PC-9 (cell line): Measurements from ENCODE around the gene SNRNP48. TPM values are rescaled to one million over a fixed set of nuclear protein-coding genes. Genes with fewer than 3 reads are reported as not detected.

Experiments used
- BruUV-seq: library from RNA; stranded (reverse); fragments of 400-500 nt; replicated peaks from 2 replicates; lab custom pipeline; 2021; lab: Mats Ljungman, UMichigan
- CTCF ChIA-PET: fragments of 300-600 bp; sonication (Branson Sonifier 250); formaldehyde crosslinking; loops from one replicate; lab custom pipeline; 2022; ENCODE audit warnings: antibody characterized with exemption; lab: Charles Lee
- POLR2A ChIA-PET: fragments of 300-600 bp; sonication (Branson Sonifier 250); formaldehyde crosslinking; loops from one replicate; lab custom pipeline; 2022; ENCODE audit warnings: antibody characterized with exemption; ENCODE audit not compliant: unreplicated experiment; lab: Charles Lee
- DNase-seq, 2 experiments: peaks; one replicate each; pipeline versions ENCODE4 v3.0.0 to v3.0.0-alpha.2; 2015 to 2022; ENCODE audit warnings: mixed read lengths in 1 of 2
- H2AFZ ChIP-seq: fragments of 200-600 bp; sonication (generic); 2 replicates; pipeline ENCODE4 v1.8.1; 2017; ENCODE audit warnings: antibody characterized with exemption
- H3F3A ChIP-seq: fragments of 200-600 bp; sonication (generic); 2 replicates; pipeline ENCODE4 v1.8.1; 2017; ENCODE audit warnings: antibody characterized with exemption, mild to moderate bottlenecking, low read depth; ENCODE audit not compliant: insufficient read depth
- H3K27ac ChIP-seq: fragments of 200-600 bp; sonication (generic); 2 replicates; pipeline ENCODE4 v1.6.1; 2016; ENCODE audit warnings: mixed run types
- H3K27me3 ChIP-seq: fragments of 200-600 bp; sonication (generic); 2 replicates; pipeline ENCODE4 v1.6.1; 2016; ENCODE audit warnings: low read depth, mixed run types; ENCODE audit not compliant: insufficient read depth
- H3K36me3 ChIP-seq: fragments of 200-600 bp; sonication (generic); 2 replicates; pipeline ENCODE4 v1.6.1; 2016; ENCODE audit warnings: low read depth, mixed run types
- H3K4me1 ChIP-seq: fragments of 200-600 bp; sonication (generic); replicated peaks from 2 replicates; pipeline ENCODE4 v1.6.1; 2016; ENCODE audit warnings: mixed run types; ENCODE audit not compliant: insufficient read depth
- H3K4me2 ChIP-seq: fragments of 200-600 bp; sonication (generic); 2 replicates; pipeline ENCODE4 v1.6.1; 2017; ENCODE audit warnings: mixed run types
- H3K4me3 ChIP-seq: fragments of 200-600 bp; sonication (generic); 2 replicates; pipeline ENCODE4 v1.6.1; 2016; ENCODE audit warnings: mixed run types
- H3K79me2 ChIP-seq: fragments of 200-600 bp; sonication (generic); 2 replicates; pipeline ENCODE4 v1.6.1; 2017; ENCODE audit warnings: low read depth, mixed run types
- H3K9me2 ChIP-seq: fragments of 200-600 bp; sonication (generic); 2 replicates; pipeline ENCODE4 v1.8.1; 2017; ENCODE audit warnings: mild to moderate bottlenecking; ENCODE audit not compliant: insufficient read depth
- H3K9me3 ChIP-seq: fragments of 200-600 bp; sonication (generic); 2 replicates; pipeline ENCODE4 v1.8.1; 2016; ENCODE audit warnings: low read depth; ENCODE audit not compliant: insufficient read depth
- H4K20me1 ChIP-seq: fragments of 200-600 bp; sonication (generic); 2 replicates; pipeline ENCODE4 v1.8.1; 2017; ENCODE audit not compliant: insufficient read depth
- CTCF ChIP-seq: fragments of 200-600 bp; sonication (generic); conservative IDR thresholded peaks from 2 replicates; pipeline ENCODE4 v1.6.1; 2017; ENCODE audit warnings: mixed run types, antibody characterized with exemption, mild to moderate bottlenecking, moderate library complexity
- EZH2 ChIP-seq: fragments of 200-600 bp; sonication (generic); IDR thresholded peaks from 2 replicates; pipeline ENCODE4 v1.8.0; 2017; ENCODE audit warnings: antibody characterized with exemption, low read depth
- intact Hi-C: fragments of 100-400 bp; cut with micrococcal nuclease; formaldehyde crosslinking; loops from one replicate; pipeline ENCODE4 v1.10.0; 2022; ENCODE audit not compliant: unreplicated experiment
- total RNA-seq: library from RNA; stranded (reverse); gene quantifications from 2 replicates; pipeline ENCODE4 v1.2.3, GENCODE V29; 2021

The SNRNP48 gene
- total RNA-seq, 1 experiment from 2014 or later: 21.7 TPM

- BruUV-seq: no TSS peak
- Histone ChIP-seq H3K9me2 (no peaks in the 10 kb centered on the region), H3K9me3 (no peaks in the 10 kb centered on the region), H3K79me2 (no peaks in the 10 kb centered on the region), H3K36me3 (no peaks in the 10 kb centered on the region), H3K4me1 (no peaks in the 10 kb centered on the region), H3F3A (no peaks in the 10 kb centered on the region), H4K20me1 (no peaks in the 10 kb centered on the region), H3K27me3 (no peaks in the 10 kb centered on the region), H3K4me3 (no peak overlapping the region), H3K4me2 (no peak overlapping the region), H3K27ac (no peak overlapping the region), H2AFZ (no peak overlapping the region)
- POLR2A ChIA-PET: no interaction called here
- intact Hi-C loops: no loop called here
- no peak for TF ChIP-seq EZH2
- TF ChIP-seq CTCF: no peak
- CTCF ChIA-PET: no interaction called here
- peak in 1 of 2 experiments; percentile 47 for DNase-seq
These were observed 30.2 kb upstream of the SNRNP48 start for GRCh38 chr6:7559651-7560385.

- H3K9me2 ChIP-seq: no peaks in the 10 kb centered on the region
- POLR2A ChIA-PET: no interaction called here
- H3K79me2 ChIP-seq: no peaks in the 10 kb centered on the region
- H4K20me1 ChIP-seq: no peaks in the 10 kb centered on the region
- no peaks in the 10 kb centered on the region for H3K9me3 ChIP-seq
- no peaks in the 10 kb centered on the region for H3K27me3 ChIP-seq
- no peaks in the 10 kb centered on the region for H3F3A ChIP-seq
- no peak overlapping the region for H3K4me3 ChIP-seq
- H2AFZ ChIP-seq: no peak overlapping the region
- no peaks in the 10 kb centered on the region for H3K4me1 ChIP-seq
- H3K4me2 ChIP-seq: no peak overlapping the region
- no peak for TF ChIP-seq CTCF
- no peak for TF ChIP-seq EZH2
- CTCF ChIA-PET: no interaction called here
- H3K27ac ChIP-seq: no peak overlapping the region
- BruUV-seq: no TSS peak
- intact Hi-C loops: no loop called here
- H3K36me3 ChIP-seq: no peaks in the 10 kb centered on the region
- DNase-seq: no peak
These were observed 28.6 kb upstream of the SNRNP48 start for GRCh38 chr6:7561153-7561964.

GRCh38 chr6:7562769-7563168 lies 27.2 kb upstream of the SNRNP48 start:
- H3K27ac ChIP-seq: no peak overlapping the region
- no peak overlapping the region for H3K4me2 ChIP-seq
- no peak overlapping the region for H2AFZ ChIP-seq
- H3K4me1 ChIP-seq: no peaks in the 10 kb centered on the region
- no peak overlapping the region for H3K4me3 ChIP-seq
- BruUV-seq: no TSS peak
- H3F3A ChIP-seq: no peaks in the 10 kb centered on the region
- no peaks in the 10 kb centered on the region for H4K20me1 ChIP-seq
- no peaks in the 10 kb centered on the region for H3K36me3 ChIP-seq
- no peak for DNase-seq
- intact Hi-C loops: no loop called here
- H3K9me2 ChIP-seq: no peaks in the 10 kb centered on the region
- ChIA-PET CTCF (no interaction called here), POLR2A (no interaction called here)
- TF ChIP-seq EZH2: no peak
- no peak for TF ChIP-seq CTCF
- no peaks in the 10 kb centered on the region for H3K27me3 ChIP-seq
- H3K79me2 ChIP-seq: no peaks in the 10 kb centered on the region
- H3K9me3 ChIP-seq: no peaks in the 10 kb centered on the region
